Camera-type eye (tissue), 1 donor: ENCODE data around the gene SLC45A1. TPM values are rescaled to one million over a fixed set of nuclear protein-coding genes. Genes with fewer than 3 reads are reported as not detected.

ENCODE experiments used
- total RNA-seq: library from RNA; depleted of rRNA; stranded (reverse); fragments of >200 nt; gene quantifications from one replicate; pipeline ENCODE4 v1.2.3, GENCODE V29; 2014

The SLC45A1 gene
- total RNA-seq = 2.3 TPM

GRCh38 chr1:8317647-8318381 lies at the start of gene SLC45A1:
SLC45A1 (plus strand) TSS chr1:8318114; CDS start chr1:8324330, 6,216 bp downstream.

